BE2C (cell line): ENCODE results near the gene MMP11.

ENCODE experiments used
- DNase-seq: peaks from one replicate; pipeline ENCODE4 v3.0.0-alpha.2; 2020
- H3K27me3 ChIP-seq: fragments of 250-450 bp; sonication (Bioruptor Pico); 2 replicates; pipeline ENCODE4 v1.5.1; 2020; ENCODE audit warnings: mild to moderate bottlenecking
- H3K36me3 ChIP-seq: fragments of 250-450 bp; sonication (Bioruptor Pico); 2 replicates; pipeline ENCODE4 v1.5.1; 2020; ENCODE audit warnings: mild to moderate bottlenecking
- H3K4me1 ChIP-seq: fragments of 250-450 bp; sonication (Bioruptor Pico); 2 replicates; pipeline ENCODE4 v1.5.1; 2020
- H3K4me3 ChIP-seq: 2 replicates; pipeline ENCODE4 v1.5.1; 2011; ENCODE audit warnings: low read depth, low read length
- H3K9me3 ChIP-seq: fragments of 250-450 bp; sonication (Bioruptor Pico); 2 replicates; pipeline ENCODE4 v1.5.1; 2020
- TF ChIP-seq, protein P1 (sequence below): IDR thresholded peaks from 2 replicates; pipeline ENCODE4 v1.5.1; 2012; ENCODE audit warnings: mild to moderate bottlenecking, low read depth, low read length

MMP11 gene

DNA sequence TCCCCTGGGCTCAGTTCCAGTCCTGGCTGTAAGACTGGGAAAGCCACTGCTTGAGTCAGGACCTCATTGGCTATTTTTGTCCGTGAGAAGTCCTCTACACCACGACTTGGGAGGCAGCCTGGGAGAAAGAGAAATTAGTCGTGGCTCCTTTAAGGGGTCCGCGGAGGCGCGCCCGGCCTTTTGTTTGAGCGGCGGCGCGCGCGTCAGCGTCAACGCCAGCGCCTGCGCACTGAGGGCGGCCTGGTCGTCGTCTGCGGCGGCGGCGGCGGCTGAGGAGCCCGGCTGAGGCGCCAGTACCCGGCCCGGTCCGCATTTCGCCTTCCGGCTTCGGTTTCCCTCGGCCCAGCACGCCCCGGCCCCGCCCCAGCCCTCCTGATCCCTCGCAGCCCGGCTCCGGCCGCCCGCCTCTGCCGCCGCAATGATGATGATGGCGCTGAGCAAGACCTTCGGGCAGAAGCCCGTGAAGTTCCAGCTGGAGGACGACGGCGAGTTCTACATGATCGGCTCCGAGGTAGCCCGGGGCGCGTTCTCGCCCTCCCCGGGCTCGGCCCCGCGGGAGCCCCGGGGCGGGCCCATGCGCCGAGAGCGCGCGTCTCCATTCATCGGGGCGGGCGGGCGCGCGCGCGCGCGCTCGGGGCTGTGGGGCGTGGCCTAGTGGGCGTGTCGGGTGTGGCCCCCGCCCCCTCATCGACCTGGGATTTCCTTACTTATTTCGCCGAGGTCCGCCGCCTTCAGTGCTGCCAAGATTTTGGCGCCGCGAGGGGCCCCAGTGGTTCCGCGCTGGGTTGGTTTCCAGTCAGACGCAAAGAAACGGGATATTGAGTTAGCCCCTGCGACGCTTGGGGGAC, 14.3 kb downstream of the MMP11 start, which contains the start of gene SMARCB1:
TSS of gene SMARCB1 (plus strand) at position 215 of the 848 bp plus-strand sequence. CDS start at position 419, 204 bp downstream.
- H3K4me1 ChIP-seq: peaks cover 14% of the 10 kb centered on the region
- peak; percentile 91 for DNase-seq
- H3K36me3 ChIP-seq: no peaks in the 10 kb centered on the region; the same call in 1 of the 2 replicates

DNA sequence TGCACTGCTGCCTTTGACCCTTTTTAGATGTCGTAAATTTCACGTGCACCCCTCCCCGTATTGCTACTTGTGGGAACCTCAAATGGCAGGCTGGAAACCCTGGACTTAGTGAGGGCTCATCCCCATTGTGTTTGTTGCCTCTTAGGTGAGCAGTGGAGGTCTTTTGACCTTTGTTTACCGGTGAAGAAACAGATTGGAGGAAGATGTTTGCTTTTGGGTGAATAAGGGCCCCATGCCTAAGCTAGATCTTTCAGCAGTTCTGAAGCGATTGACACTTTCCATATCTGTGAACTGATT, 14.9 kb downstream of the MMP11 start:
- Histone ChIP-seq H3K36me3 (peaks cover 2% of the 10 kb centered on the region; the same call in 1 of the 2 replicates), H3K27me3 (no peaks in the 10 kb centered on the region), H3K9me3 (no peaks in the 10 kb centered on the region), H3K4me3 (peak overlapping the region; percentile 70), H3K4me1 (peaks cover 14% of the 10 kb centered on the region)
- TF ChIP-seq, protein P1, sequence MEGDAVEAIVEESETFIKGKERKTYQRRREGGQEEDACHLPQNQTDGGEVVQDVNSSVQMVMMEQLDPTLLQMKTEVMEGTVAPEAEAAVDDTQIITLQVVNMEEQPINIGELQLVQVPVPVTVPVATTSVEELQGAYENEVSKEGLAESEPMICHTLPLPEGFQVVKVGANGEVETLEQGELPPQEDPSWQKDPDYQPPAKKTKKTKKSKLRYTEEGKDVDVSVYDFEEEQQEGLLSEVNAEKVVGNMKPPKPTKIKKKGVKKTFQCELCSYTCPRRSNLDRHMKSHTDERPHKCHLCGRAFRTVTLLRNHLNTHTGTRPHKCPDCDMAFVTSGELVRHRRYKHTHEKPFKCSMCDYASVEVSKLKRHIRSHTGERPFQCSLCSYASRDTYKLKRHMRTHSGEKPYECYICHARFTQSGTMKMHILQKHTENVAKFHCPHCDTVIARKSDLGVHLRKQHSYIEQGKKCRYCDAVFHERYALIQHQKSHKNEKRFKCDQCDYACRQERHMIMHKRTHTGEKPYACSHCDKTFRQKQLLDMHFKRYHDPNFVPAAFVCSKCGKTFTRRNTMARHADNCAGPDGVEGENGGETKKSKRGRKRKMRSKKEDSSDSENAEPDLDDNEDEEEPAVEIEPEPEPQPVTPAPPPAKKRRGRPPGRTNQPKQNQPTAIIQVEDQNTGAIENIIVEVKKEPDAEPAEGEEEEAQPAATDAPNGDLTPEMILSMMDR: no peak
- no peak for DNase-seq

More for the DNA sequence above, 14.3 kb downstream of the MMP11 start, which contains the start of gene SMARCB1:
- TF ChIP-seq, protein P1: no peak
- H3K27me3 ChIP-seq: no peaks in the 10 kb centered on the region
- H3K4me3 ChIP-seq: peak within 1 kb of the TSS; percentile 70
- no peaks in the 10 kb centered on the region for H3K9me3 ChIP-seq

DNA sequence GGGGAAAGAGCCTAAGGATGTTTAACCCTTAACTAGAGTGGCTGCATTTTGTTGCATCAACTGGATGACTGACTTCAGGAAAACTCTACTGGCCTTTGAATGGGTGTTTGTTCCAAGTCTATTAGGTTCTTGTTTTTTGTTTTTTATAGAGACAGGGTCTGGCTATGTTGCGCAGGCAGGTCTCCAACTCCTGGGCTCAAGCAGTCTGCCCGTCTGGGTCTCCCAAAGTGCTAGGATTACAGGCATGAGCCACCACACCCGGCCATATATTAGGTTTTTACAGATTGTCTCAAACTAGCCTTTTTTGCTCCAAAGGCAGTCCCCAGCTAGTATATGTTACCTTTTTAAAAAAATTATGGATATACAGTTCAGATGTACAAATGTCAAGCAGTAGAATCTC, 15.3 kb downstream of the MMP11 start:
- no peaks in the 10 kb centered on the region for H3K9me3 ChIP-seq
- DNase-seq: no peak
- H3K4me1 ChIP-seq: peaks cover 14% of the 10 kb centered on the region
- H3K36me3 ChIP-seq: peaks cover 5% of the 10 kb centered on the region; the same call in 1 of the 2 replicates
- peak overlapping the region; percentile 70 for H3K4me3 ChIP-seq
- TF ChIP-seq, protein P1: no peak
- H3K27me3 ChIP-seq: no peaks in the 10 kb centered on the region

DNA sequence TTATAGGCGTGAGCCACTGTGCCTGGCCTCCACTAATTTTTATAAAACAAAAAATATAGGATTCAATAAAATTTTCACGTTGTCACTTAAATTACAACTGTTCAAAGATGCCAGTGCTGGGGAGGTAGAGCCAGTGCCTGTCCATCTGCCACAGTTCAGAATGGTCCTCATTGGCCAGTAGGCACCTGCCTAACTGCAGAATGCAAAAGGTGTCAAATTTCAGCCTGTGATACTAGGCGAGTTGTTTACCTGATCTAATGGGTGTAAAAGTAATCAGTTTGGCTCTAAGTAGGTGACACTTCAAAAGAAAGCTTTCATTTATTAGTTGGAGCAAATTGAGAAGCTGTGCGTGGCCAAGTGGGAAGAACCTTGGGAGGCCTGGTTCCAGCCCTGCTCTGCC, 16.5 kb downstream of the MMP11 start:
- Histone ChIP-seq H3K4me3 (no peak overlapping the region), H3K9me3 (no peaks in the 10 kb centered on the region), H3K36me3 (peaks cover 16% of the 10 kb centered on the region)

DNA sequence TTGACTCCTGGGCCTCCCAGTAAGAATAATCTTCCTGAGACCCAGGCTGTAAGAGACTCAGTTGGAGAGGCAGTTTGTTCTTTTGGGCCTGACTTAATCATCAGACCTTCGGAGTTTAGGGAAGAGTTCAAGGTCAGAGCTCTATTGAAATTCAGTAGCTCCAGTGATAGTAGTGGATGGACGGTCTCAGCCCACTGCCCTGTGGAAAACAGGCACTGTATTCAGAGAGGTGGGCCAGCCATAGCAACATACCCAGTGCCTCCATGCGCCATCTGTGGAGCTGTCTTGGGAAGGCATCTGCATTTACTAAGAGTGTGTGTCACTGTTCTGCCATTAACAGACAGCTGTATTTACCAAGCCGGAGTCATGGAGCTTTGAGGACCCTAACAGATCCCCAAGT, 17.0 kb downstream of the MMP11 start:
- Histone ChIP-seq H3K36me3 (peaks cover 22% of the 10 kb centered on the region), H3K9me3 (no peaks in the 10 kb centered on the region), H3K27me3 (no peaks in the 10 kb centered on the region), H3K4me3 (no peak overlapping the region), H3K4me1 (peaks cover 14% of the 10 kb centered on the region)
- TF ChIP-seq, protein P1: peak; percentile 31; the same call in 1 of the 2 replicates
- peak; percentile 57 for DNase-seq

More for the DNA sequence above, 16.5 kb downstream of the MMP11 start:
- DNase-seq: no peak
- no peaks in the 10 kb centered on the region for H3K27me3 ChIP-seq
- peaks cover 14% of the 10 kb centered on the region for H3K4me1 ChIP-seq
- TF ChIP-seq, protein P1: no peak
